ENCODE results near the gene ME3.

ME3 gene

GRCh38 chr11:86672007-86672621, at the start of gene ME3:
ME3 (minus strand) TSS chr11:86672616.
- peak; percentile 38 for DNase-seq (ENCODE audit: low spot score)

GRCh38 chr11:86722006-86722405, 49.6 kb upstream of the ME3 start:
- DNase-seq (ENCODE audit: low spot score): no peak

- DNase-seq (ENCODE audit: low spot score): no peak
Measured at GRCh38 chr11:86720546-86720945, 48.1 kb upstream of the ME3 start.

GRCh38 chr11:86719781-86720463, 47.5 kb upstream of the ME3 start:
- no peak for DNase-seq (ENCODE audit: low spot score)

GRCh38 chr11:86718999-86719398, 46.6 kb upstream of the ME3 start:
- no peak for DNase-seq (ENCODE audit: low spot score)

GRCh38 chr11:86718521-86718920, 46.1 kb upstream of the ME3 start:
- DNase-seq (ENCODE audit: low spot score): no peak

GRCh38 chr11:86717817-86718501, 45.5 kb upstream of the ME3 start:
- DNase-seq (ENCODE audit: low spot score): no peak

- DNase-seq (ENCODE audit: low spot score): no peak
Measured at GRCh38 chr11:86715611-86716010, 43.2 kb upstream of the ME3 start.

- no peak for DNase-seq (ENCODE audit: low spot score)
Measured at GRCh38 chr11:86713552-86713951, 41.1 kb upstream of the ME3 start.

- DNase-seq (ENCODE audit: low spot score): no peak
Measured at GRCh38 chr11:86710936-86711335, 38.5 kb upstream of the ME3 start.

GRCh38 chr11:86708669-86709068, 36.3 kb upstream of the ME3 start:
- no peak for DNase-seq (ENCODE audit: low spot score)

- DNase-seq (ENCODE audit: low spot score): no peak
Measured at GRCh38 chr11:86706338-86707131, 34.1 kb upstream of the ME3 start.

- DNase-seq (ENCODE audit: low spot score): no peak
Measured at GRCh38 chr11:86704710-86705109, 32.3 kb upstream of the ME3 start.

GRCh38 chr11:86703987-86704386, 31.6 kb upstream of the ME3 start:
- DNase-seq (ENCODE audit: low spot score): no peak

GRCh38 chr11:86702220-86702983, 30.0 kb upstream of the ME3 start:
- peak; percentile 3 for DNase-seq (ENCODE audit: low spot score)

GRCh38 chr11:86699040-86699791, 26.8 kb upstream of the ME3 start:
- no peak for DNase-seq (ENCODE audit: low spot score)

- DNase-seq (ENCODE audit: low spot score): no peak
Measured at GRCh38 chr11:86698639-86699038, 26.2 kb upstream of the ME3 start.

GRCh38 chr11:86696451-86696850, 24.0 kb upstream of the ME3 start:
- DNase-seq (ENCODE audit: low spot score): no peak

GRCh38 chr11:86696004-86696403, 23.6 kb upstream of the ME3 start:
- no peak for DNase-seq (ENCODE audit: low spot score)

GRCh38 chr11:86695373-86695772, 23.0 kb upstream of the ME3 start:
- no peak for DNase-seq (ENCODE audit: low spot score)

GRCh38 chr11:86693518-86693917, 21.1 kb upstream of the ME3 start:
- no peak for DNase-seq (ENCODE audit: low spot score)
